ENCODE data around the gene BTC. TPM values are rescaled to one million over a fixed set of nuclear protein-coding genes. Genes with fewer than 3 reads are reported as not detected.
"Not testable (repeated sequence)": the region's sequence is repeated elsewhere in the genome, so short reads cannot be mapped to it uniquely, and the experiment has no call there.

The BTC gene
- total RNA-seq, 1 donor from 2014 or later: 0.13 TPM

- DNase-seq (ENCODE audit: low spot score): no peak
- no peak overlapping the region for H3K27ac Mint-ChIP-seq (ENCODE audit: unreplicated experiment)
- H3K36me3 Mint-ChIP-seq (ENCODE audit: low read depth, unreplicated experiment): peaks cover 6% of the 10 kb centered on the region
- H3K9me3 Mint-ChIP-seq (ENCODE audit: unreplicated experiment): no peaks in the 10 kb centered on the region
- peaks cover 1% of the 10 kb centered on the region for H3K27me3 Mint-ChIP-seq (ENCODE audit: unreplicated experiment)
- TF ChIP-seq CTCF (IDR thresholded peaks at IDR 0.05; ENCODE audit: unreplicated experiment): no peak
- no peaks in the 10 kb centered on the region for H3K4me1 Mint-ChIP-seq (ENCODE audit: unreplicated experiment)
- H3K4me3 Mint-ChIP-seq (ENCODE audit: unreplicated experiment): no peak overlapping the region
Observed at GRCh38 chr4:74822603-74823002, 28.3 kb upstream of the BTC start.

GRCh38 chr4:74821541-74821940, 27.2 kb upstream of the BTC start:
- no peak for TF ChIP-seq CTCF (IDR thresholded peaks at IDR 0.05; ENCODE audit: unreplicated experiment)
- Mint-ChIP-seq H3K36me3 (ENCODE audit: low read depth, unreplicated experiment) (peaks cover 6% of the 10 kb centered on the region), H3K4me3 (ENCODE audit: unreplicated experiment) (no peak overlapping the region), H3K27ac (ENCODE audit: unreplicated experiment) (no peak overlapping the region), H3K9me3 (ENCODE audit: unreplicated experiment) (no peaks in the 10 kb centered on the region), H3K4me1 (ENCODE audit: unreplicated experiment) (no peaks in the 10 kb centered on the region), H3K27me3 (ENCODE audit: unreplicated experiment) (peaks cover under 1% of the 10 kb centered on the region)
- no peak for DNase-seq (ENCODE audit: low spot score)

GRCh38 chr4:74814052-74814451, 19.7 kb upstream of the BTC start:
- H3K4me3 Mint-ChIP-seq (ENCODE audit: unreplicated experiment): no peak overlapping the region
- no peak for DNase-seq (ENCODE audit: low spot score)
- no peak overlapping the region for H3K27ac Mint-ChIP-seq (ENCODE audit: unreplicated experiment)
- peaks cover 2% of the 10 kb centered on the region for H3K27me3 Mint-ChIP-seq (ENCODE audit: unreplicated experiment)
- H3K4me1 Mint-ChIP-seq (ENCODE audit: unreplicated experiment): no peaks in the 10 kb centered on the region
- no peaks in the 10 kb centered on the region for H3K36me3 Mint-ChIP-seq (ENCODE audit: low read depth, unreplicated experiment)
- no peak for TF ChIP-seq CTCF (IDR thresholded peaks at IDR 0.05; ENCODE audit: unreplicated experiment)
- no peaks in the 10 kb centered on the region for H3K9me3 Mint-ChIP-seq (ENCODE audit: unreplicated experiment)

GRCh38 chr4:74812056-74812455, 17.7 kb upstream of the BTC start:
- not testable (repeated sequence) for H3K27me3 Mint-ChIP-seq (ENCODE audit: unreplicated experiment); H3K27ac Mint-ChIP-seq (ENCODE audit: unreplicated experiment); DNase-seq (ENCODE audit: low spot score); H3K36me3 Mint-ChIP-seq (ENCODE audit: low read depth, unreplicated experiment); H3K4me3 Mint-ChIP-seq (ENCODE audit: unreplicated experiment); H3K9me3 Mint-ChIP-seq (ENCODE audit: unreplicated experiment); H3K4me1 Mint-ChIP-seq (ENCODE audit: unreplicated experiment)

- no peaks in the 10 kb centered on the region for H3K4me1 Mint-ChIP-seq (ENCODE audit: unreplicated experiment)
- no peak for TF ChIP-seq CTCF (IDR thresholded peaks at IDR 0.05; ENCODE audit: unreplicated experiment)
- DNase-seq (ENCODE audit: low spot score): no peak
Observed at GRCh38 chr4:74805601-74806000, 11.3 kb upstream of the BTC start.

GRCh38 chr4:74800310-74800709, 6.0 kb upstream of the BTC start:
- Mint-ChIP-seq H3K36me3 (ENCODE audit: low read depth, unreplicated experiment) (no peaks in the 10 kb centered on the region), H3K4me1 (ENCODE audit: unreplicated experiment) (no peaks in the 10 kb centered on the region), H3K27ac (ENCODE audit: unreplicated experiment) (no peak overlapping the region), H3K4me3 (ENCODE audit: unreplicated experiment) (no peak overlapping the region), H3K9me3 (ENCODE audit: unreplicated experiment) (no peaks in the 10 kb centered on the region), H3K27me3 (ENCODE audit: unreplicated experiment) (no peaks in the 10 kb centered on the region)
- TF ChIP-seq CTCF (IDR thresholded peaks at IDR 0.05; ENCODE audit: unreplicated experiment): no peak
- no peak for DNase-seq (ENCODE audit: low spot score)

More at GRCh38 chr4:74805601-74806000, 11.3 kb upstream of the BTC start:
- no peak overlapping the region for H3K4me3 Mint-ChIP-seq (ENCODE audit: unreplicated experiment)
- no peaks in the 10 kb centered on the region for H3K36me3 Mint-ChIP-seq (ENCODE audit: low read depth, unreplicated experiment)
- no peaks in the 10 kb centered on the region for H3K27me3 Mint-ChIP-seq (ENCODE audit: unreplicated experiment)
- H3K9me3 Mint-ChIP-seq (ENCODE audit: unreplicated experiment): no peaks in the 10 kb centered on the region
- no peak overlapping the region for H3K27ac Mint-ChIP-seq (ENCODE audit: unreplicated experiment)
